ENCODE data around the gene HPCAL1.
"Not testable (repeated sequence)": the region's sequence is repeated elsewhere in the genome, so short reads cannot be mapped to it uniquely, and the experiment has no call there.

Gene HPCAL1

DNA sequence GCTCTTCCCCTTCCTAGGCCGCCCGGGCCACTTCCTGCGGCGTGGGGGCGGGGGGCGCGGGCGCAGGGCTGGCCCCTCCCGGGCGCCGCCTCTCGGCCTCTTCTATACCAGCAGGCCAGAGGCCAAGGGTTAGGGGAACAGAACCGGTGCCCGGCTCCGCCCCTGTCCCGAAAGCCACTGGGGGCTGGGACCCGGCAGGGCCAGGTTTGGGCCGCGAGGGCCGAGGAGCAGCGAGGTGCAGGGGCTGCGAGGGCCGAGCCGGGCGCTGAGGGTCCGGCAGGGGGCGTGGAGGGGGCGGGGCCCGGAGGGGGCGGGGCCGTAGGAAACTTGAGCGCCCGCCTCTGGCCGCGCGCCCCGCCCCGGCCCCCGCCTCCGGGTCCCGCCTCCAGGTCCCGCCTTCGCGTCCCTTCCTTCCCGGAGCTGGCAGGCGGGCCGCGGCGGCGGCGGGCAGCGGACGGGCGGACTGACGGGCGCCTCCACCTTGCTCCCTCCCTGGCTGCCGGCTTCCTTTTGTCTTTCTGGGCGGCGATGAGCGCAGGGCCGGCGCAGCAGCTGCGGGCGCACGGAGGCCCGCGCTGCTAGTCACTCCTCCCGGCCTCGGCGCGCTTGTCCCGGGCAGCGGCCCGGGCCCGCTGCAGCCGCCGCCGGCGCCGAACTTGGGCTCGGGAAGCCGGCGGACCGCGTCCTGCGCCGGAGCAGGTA is at the start of gene HPCAL1:
Gene HPCAL1, plus strand, starts transcription at position 426 of the 702 bp plus-strand sequence. CDS start 116,854 bp downstream, outside the sequence.
- H3K36me3 Mint-ChIP-seq (ENCODE audit: low read depth) = peaks cover 9% of the 10 kb centered on the region
- H3K27ac Mint-ChIP-seq = peak within 1 kb of the TSS; percentile 83
- DNase-seq = peak; percentile 90
- no peaks in the 10 kb centered on the region for H3K27me3 Mint-ChIP-seq
- H3K4me1 Mint-ChIP-seq (ENCODE audit: low read depth) = peaks cover 81% of the 10 kb centered on the region
- peaks cover 5% of the 10 kb centered on the region for H3K9me3 Mint-ChIP-seq
- H3K4me3 Mint-ChIP-seq = peak within 1 kb of the TSS; percentile 96

DNA sequence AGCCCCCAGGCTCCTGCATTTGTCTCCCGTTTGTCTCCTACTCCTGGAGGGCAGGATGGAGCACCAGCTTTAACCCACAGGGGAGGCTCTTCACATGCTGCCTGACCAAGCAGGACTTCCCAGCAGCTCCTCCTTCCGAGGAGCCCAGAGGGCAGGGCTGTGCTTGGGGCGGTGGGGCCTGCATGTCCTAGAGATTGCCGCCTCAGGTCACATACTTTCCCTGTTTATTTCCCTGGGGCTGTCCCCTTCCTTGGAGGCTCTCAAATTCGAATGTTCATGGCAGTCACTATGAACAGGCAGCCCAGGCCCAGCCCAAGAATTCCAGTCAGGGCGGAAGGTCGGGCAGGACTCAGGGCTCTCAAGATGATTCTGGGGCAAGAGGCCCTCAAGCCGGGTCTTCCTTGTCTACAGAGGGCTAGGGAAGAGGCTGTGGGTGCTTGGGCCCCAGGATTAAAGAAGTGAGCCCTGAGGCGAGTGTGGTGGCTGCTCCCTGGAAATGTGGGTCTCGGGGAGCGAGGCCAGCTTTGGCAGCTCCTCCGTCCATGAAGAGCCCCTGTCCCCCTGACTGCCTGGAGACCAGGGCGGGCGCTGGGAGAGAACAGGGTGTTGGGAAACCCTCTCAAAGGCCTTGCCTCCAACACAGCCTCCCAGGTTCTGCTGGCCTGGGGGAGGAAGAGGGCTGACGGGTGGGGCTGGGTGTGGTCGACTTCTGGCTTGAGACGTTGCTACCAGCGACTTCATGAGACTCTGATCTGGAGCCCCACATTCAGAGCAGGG is 48.9 kb upstream of the HPCAL1 start:
- H3K9me3 Mint-ChIP-seq = peaks cover 11% of the 10 kb centered on the region
- no peak for DNase-seq
- H3K4me3 Mint-ChIP-seq = no peak overlapping the region
- H3K27ac Mint-ChIP-seq = no peak overlapping the region
- no peaks in the 10 kb centered on the region for H3K27me3 Mint-ChIP-seq
- peaks cover 1% of the 10 kb centered on the region for H3K4me1 Mint-ChIP-seq (ENCODE audit: low read depth)
- H3K36me3 Mint-ChIP-seq (ENCODE audit: low read depth) = no peaks in the 10 kb centered on the region

DNA sequence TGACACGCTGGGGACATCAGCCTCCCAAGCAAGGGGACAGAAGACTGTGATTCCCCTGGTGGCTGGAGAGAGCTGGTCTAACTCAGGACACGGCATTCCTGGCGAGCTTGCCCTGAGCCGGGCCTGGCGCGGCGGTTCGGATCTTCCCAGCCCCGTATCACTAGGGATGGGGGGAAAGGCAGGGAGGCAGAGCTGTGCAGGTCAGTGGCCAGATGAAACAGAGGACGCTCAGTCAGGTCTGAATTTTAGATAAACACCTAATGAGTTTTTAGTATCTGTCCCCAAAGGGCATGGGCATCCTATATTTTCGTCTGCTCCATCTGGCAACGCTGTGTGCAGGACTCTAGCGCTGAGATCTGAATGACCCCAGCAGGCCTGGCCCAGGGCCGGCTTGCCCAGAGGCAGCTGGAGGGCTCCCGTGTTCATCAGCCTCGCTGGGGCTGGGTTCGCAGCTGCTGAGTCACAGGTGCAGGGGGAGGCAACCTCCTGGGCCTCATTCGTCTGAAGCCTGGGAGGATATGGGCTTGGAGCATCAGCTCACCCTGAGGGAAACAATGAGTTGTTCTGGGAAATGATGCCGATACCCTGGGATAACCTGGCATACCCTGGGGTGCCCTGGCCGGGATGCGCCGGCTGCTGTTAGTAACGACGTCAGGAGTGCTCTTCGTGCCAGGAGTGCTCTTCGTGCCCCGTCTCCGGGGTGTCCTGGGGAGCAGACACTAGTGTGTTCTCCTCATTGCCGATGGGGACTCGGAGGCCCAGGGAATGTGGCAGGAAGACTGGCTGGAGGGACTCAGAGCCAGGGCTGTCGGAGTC is 48.1 kb upstream of the HPCAL1 start:
- no peaks in the 10 kb centered on the region for H3K27me3 Mint-ChIP-seq
- H3K4me1 Mint-ChIP-seq (ENCODE audit: low read depth) = peaks cover 1% of the 10 kb centered on the region
- H3K36me3 Mint-ChIP-seq (ENCODE audit: low read depth) = no peaks in the 10 kb centered on the region
- H3K4me3 Mint-ChIP-seq = no peak overlapping the region
- no peak overlapping the region for H3K27ac Mint-ChIP-seq
- peaks cover 11% of the 10 kb centered on the region for H3K9me3 Mint-ChIP-seq
- DNase-seq = no peak

DNA sequence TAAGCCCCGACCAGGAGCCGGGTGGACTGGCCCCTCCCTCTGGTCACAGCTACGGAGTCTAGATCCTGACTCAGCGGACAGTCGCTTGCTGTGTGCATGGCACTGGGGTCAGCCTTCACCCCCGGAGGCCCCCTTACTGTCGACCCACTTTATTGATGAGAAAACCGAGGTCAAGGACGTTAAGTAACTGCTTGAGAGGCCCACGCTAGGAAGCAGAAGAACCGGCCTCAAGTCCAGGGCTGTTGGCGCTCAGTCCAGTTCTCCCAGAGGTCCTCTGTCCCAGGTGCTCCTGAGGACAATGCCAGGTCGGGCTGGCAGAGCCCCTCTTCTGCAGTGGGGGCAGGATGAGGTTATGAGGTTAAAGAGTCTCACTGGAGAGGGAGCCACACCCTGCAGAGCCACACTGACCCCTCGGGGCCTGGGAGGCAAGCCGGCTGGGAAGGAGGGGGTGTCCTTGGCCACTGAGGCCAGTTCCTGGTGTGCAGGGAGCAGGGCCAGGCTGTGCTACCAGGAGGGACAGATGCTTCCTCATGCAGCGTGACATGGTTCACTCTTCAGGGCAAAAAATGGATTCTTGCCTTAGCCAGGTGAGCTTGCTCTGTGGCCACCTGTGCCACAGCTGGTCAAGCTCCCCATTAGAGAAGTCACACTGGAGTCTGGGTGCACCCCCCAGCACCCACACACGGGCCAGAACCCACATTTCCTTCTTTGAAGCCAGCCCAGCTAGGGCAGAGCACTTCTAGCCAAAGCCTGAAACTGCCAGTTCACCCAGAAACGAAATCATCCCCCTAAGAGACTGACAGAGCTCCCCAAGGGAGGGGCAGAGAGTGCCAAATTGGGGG is 47.3 kb upstream of the HPCAL1 start:
- DNase-seq = no peak
- H3K27me3 Mint-ChIP-seq = no peaks in the 10 kb centered on the region
- peaks cover 7% of the 10 kb centered on the region for H3K9me3 Mint-ChIP-seq
- H3K4me3 Mint-ChIP-seq = no peak overlapping the region
- H3K4me1 Mint-ChIP-seq (ENCODE audit: low read depth) = no peaks in the 10 kb centered on the region
- no peak overlapping the region for H3K27ac Mint-ChIP-seq
- H3K36me3 Mint-ChIP-seq (ENCODE audit: low read depth) = no peaks in the 10 kb centered on the region

DNA sequence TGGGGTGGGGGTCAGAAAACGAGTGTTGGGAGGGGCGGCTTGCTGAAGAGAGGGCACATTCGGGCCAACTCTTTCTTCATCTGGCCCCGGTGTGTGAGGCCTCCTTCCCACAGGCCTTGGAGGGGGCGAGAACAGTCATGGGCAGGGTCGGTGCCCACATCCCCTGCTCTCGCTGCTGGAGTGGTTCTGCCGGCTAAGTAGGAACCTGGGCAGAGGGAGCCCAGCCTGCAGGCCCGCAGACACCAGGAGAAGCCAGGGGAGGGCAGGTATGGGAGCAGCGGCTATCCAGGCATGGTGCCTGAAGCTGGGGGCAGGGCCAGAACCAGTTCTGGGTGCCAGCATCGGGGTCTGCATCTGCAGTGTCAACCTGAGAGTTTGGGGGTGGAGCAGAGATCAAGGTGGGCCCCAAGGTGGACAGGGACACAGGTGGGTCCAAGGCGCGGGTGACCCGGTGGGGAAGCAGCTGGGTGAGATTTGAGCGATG is 46.6 kb upstream of the HPCAL1 start:
- DNase-seq = no peak
- H3K27ac Mint-ChIP-seq = no peak overlapping the region
- H3K9me3 Mint-ChIP-seq = peaks cover under 1% of the 10 kb centered on the region
- no peaks in the 10 kb centered on the region for H3K36me3 Mint-ChIP-seq (ENCODE audit: low read depth)
- H3K27me3 Mint-ChIP-seq = no peaks in the 10 kb centered on the region
- H3K4me3 Mint-ChIP-seq = no peak overlapping the region
- H3K4me1 Mint-ChIP-seq (ENCODE audit: low read depth) = no peaks in the 10 kb centered on the region

DNA sequence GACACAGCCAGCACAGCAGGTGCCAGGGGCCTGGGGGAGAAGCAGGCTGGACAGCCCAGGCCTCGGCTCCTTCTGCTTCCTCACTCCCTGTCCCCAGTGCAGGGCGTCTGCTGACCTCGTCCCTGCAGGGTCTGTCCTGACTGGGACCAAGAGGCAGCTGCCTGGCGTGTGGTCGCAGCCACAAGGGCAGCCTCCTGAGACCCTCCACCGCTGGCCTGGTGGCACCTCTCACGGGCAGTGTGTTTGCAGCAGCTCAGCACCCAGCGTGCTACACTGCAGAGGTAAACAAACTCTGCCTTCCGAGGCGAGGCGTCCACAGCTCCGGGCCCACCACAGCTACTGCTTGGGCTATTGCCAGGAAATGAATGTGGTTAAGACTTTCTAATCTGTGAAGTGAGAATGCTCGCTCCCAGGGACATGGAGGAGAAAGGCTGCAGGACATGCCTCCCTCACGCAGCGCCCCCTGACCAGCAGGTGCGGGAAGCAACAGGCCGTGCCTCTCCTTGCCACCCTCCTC is 46.1 kb upstream of the HPCAL1 start:
- H3K36me3 Mint-ChIP-seq (ENCODE audit: low read depth) = no peaks in the 10 kb centered on the region
- no peaks in the 10 kb centered on the region for H3K9me3 Mint-ChIP-seq
- H3K4me1 Mint-ChIP-seq (ENCODE audit: low read depth) = no peaks in the 10 kb centered on the region
- no peak overlapping the region for H3K4me3 Mint-ChIP-seq
- no peak overlapping the region for H3K27ac Mint-ChIP-seq
- DNase-seq = no peak
- no peaks in the 10 kb centered on the region for H3K27me3 Mint-ChIP-seq

DNA sequence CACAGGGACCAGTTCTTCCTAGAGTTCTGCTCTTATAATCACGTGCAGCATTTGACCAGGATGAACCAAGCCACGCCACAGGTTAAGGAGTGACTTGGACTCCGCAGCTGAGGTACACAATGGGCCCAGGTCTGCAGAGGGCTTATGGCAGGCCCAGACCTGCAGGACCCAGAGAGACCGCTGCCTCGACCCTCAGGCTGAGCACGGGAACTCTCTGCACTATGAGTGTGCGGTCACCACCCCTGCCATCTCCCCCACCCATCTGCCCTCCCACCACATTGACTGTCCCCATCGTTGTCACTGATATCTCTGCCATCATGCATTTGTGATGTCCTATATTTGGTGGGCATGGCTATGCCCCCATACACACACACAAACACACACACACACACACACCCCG is 45.7 kb upstream of the HPCAL1 start:
- Mint-ChIP-seq H3K4me3 (no peak overlapping the region), H3K9me3 (no peaks in the 10 kb centered on the region), H3K36me3 (ENCODE audit: low read depth) (no peaks in the 10 kb centered on the region), H3K4me1 (ENCODE audit: low read depth) (no peaks in the 10 kb centered on the region), H3K27ac (no peak overlapping the region), H3K27me3 (no peaks in the 10 kb centered on the region)
- DNase-seq = no peak

DNA sequence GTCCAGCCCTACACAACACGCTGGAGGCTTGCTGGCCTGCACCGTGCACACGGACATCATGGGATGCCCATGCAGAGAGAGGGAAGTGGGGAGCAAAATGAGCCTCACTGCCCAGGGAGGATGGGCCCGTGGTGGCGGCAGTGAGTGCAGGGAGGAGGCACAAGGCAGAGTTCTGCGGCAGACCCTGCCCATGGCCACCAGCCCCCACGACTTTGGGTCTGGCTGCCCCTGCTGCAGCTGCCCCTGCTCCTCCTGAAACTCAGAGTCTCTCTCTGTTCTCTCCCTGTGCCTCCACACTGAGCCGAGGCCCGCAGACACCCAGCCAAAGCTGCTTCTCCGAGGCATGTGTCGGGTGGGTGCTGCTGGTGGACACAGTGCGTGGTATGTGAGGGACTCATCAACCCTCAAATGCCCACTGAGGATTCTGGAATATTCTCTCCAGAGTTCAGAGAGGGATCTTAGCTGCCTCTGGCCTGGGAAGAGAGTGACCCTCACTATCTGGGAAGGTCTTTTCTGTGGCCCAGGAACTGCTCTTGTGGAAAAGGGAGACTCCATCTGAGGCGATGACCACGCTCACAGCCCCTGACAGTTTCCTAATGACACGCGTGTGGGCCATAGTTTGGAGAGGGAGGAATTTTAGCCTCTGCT is 45.1 kb upstream of the HPCAL1 start:
- no peak for DNase-seq
- no peaks in the 10 kb centered on the region for H3K36me3 Mint-ChIP-seq (ENCODE audit: low read depth)
- H3K27ac Mint-ChIP-seq = no peak overlapping the region
- no peaks in the 10 kb centered on the region for H3K4me1 Mint-ChIP-seq (ENCODE audit: low read depth)
- H3K4me3 Mint-ChIP-seq = no peak overlapping the region
- no peaks in the 10 kb centered on the region for H3K27me3 Mint-ChIP-seq
- H3K9me3 Mint-ChIP-seq = no peaks in the 10 kb centered on the region

DNA sequence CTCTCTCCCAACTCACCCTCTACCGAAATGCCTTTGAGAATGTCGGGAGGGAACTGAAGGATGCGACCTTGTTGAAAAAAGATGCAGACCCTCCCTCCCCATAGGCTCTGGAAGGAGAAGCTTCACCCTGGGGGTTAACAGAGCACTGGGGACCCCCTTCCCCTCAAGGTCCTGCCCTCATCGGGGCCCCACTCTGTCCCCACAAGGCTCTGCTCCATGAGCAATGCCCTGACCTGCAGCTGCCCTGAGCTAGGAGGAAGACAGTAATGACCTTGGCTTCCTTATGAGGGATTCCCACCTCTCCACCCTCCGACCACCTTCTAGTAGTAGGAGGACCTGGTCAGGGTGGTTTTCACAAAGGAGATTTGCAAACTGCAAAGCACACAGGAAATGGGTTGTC is 44.4 kb upstream of the HPCAL1 start:
- Mint-ChIP-seq H3K4me3 (no peak overlapping the region), H3K9me3 (no peaks in the 10 kb centered on the region), H3K36me3 (ENCODE audit: low read depth) (no peaks in the 10 kb centered on the region), H3K27ac (no peak overlapping the region), H3K4me1 (ENCODE audit: low read depth) (no peaks in the 10 kb centered on the region), H3K27me3 (no peaks in the 10 kb centered on the region)
- no peak for DNase-seq

DNA sequence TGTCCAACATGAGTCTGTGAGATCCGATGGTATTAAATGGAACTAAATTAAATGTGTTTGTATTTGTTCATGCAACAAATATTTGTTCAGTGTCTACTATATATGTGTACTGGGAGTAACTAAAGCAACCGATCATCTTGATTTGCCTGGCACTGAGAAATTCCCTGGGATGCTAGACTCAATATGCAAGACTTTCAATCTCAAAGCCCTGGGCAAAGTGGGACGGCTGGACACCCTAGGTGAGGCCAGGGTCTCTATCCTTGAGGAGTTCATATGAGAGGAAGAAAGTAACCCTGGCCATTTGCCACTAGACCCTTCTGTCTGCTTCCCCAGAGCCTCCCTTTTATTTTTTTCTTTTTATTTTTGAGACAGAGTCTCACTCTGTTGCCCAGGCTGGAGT is 44.0 kb upstream of the HPCAL1 start:
- no peak for DNase-seq
- Mint-ChIP-seq H3K4me3 (no peak overlapping the region), H3K27ac (no peak overlapping the region), H3K36me3 (ENCODE audit: low read depth) (no peaks in the 10 kb centered on the region), H3K27me3 (no peaks in the 10 kb centered on the region), H3K4me1 (ENCODE audit: low read depth) (no peaks in the 10 kb centered on the region), H3K9me3 (no peaks in the 10 kb centered on the region)

DNA sequence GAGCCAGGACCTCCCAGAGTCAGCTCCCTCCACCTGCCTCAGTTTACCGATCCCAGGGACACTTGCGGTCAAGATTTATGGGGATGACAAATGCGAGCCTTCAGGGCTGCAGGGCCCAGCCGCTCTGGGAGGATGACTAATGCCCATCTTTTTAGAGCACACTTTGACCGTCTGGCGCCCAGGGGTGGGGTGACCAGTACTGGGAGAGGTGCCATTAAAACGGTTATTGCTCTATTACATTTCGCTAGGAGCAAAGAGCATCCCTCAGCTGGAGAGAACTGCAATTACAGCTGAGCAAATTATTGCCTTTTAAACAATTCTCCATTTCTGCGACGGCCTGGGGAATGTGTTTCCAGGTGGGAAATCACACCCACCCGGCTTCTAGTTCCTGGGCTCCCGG is 42.6 kb upstream of the HPCAL1 start:
- Mint-ChIP-seq H3K27ac (no peak overlapping the region), H3K4me3 (no peak overlapping the region), H3K4me1 (ENCODE audit: low read depth) (no peaks in the 10 kb centered on the region), H3K36me3 (ENCODE audit: low read depth) (no peaks in the 10 kb centered on the region), H3K27me3 (no peaks in the 10 kb centered on the region), H3K9me3 (no peaks in the 10 kb centered on the region)
- DNase-seq = no peak

DNA sequence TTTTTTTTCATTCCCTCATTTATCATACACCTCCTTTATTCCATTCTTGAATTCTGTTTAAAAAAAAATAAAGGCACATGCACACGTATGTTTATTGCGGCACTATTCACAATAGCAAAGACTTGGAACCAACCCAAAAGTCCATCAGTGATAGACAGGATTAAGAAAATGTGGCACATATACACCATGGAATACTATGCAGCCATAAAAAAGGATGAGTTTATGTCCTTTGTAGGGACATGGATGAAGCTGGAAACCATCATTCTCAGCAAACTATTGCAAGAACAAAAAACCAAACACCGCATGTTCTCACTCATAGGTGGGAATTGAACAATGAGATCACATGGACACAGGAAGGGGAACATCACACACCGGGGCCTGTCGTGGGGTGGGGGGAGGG is 39.2 kb upstream of the HPCAL1 start:
- not testable (repeated sequence) for H3K27ac Mint-ChIP-seq; H3K4me1 Mint-ChIP-seq (ENCODE audit: low read depth); H3K27me3 Mint-ChIP-seq; H3K4me3 Mint-ChIP-seq; H3K36me3 Mint-ChIP-seq (ENCODE audit: low read depth); DNase-seq; H3K9me3 Mint-ChIP-seq

DNA sequence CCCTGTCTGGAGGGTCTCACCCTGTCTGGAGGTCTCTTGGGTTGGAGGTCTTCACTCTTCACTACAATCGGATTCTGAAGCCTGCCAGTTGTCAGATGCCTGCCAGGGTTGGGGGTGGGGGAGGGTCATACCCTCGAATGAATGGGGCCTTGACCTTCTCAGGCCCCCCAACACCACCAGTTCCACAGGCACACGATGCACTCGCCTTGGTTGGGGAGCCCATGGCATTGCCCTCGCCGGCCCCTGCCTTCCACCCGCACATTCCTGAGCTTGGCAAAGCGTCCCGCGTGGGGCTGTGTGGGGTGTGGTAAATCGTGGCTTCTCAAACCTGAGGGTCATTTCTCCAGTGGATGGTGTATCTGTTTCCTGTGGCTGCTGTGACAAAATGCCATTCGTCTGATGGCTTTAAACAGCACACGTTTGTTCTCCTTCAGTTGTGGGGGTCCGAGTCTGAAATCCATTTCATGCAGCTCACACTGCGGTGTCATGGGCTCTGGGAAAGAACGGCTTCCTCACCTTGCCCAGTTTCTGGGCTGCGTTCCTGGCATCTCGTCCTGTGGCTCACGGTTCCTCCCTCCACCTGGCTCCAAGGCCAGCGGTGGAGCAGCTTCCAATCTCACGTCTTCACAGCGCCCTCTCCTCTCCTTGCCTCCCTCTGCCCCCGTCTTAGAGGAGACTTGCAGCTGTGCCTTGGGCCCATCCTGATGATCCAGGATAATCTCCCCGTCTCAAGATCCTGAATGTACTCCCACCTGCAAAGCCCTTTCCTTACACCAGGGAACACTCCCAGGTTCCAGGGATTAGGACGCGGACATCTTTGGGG is 38.0 kb upstream of the HPCAL1 start:
- H3K4me1 Mint-ChIP-seq (ENCODE audit: low read depth) = no peaks in the 10 kb centered on the region
- no peak for DNase-seq
- no peak overlapping the region for H3K4me3 Mint-ChIP-seq
- H3K9me3 Mint-ChIP-seq = no peaks in the 10 kb centered on the region
- H3K27ac Mint-ChIP-seq = no peak overlapping the region
- H3K36me3 Mint-ChIP-seq (ENCODE audit: low read depth) = no peaks in the 10 kb centered on the region
- H3K27me3 Mint-ChIP-seq = no peaks in the 10 kb centered on the region
